ENCODE measurements around the gene TWF2.
"Not testable (repeated sequence)": the region's sequence is repeated elsewhere in the genome, so short reads cannot be mapped to it uniquely, and the experiment has no call there.

DNA sequence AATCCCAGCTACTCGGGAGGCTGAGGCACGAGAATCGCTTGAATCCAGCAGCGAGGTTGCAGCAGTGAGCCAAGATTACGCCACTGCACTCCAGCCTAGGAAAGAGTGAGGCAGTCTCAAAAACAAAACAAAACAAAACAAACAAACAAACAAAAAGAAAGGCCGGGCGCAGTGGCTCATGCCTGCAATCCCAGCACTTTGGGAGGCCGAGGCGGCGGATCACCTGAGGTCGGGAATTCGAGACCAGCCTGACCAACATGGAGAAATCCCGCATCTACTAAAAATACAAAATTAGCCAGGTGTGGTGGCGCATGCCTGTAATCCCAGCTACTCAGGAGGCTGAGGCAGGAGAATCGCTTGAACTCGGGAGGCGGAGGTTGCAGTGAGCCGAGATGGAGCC, 35.8 kb upstream of the TWF2 start:
- TF ChIP-seq, protein P1, sequence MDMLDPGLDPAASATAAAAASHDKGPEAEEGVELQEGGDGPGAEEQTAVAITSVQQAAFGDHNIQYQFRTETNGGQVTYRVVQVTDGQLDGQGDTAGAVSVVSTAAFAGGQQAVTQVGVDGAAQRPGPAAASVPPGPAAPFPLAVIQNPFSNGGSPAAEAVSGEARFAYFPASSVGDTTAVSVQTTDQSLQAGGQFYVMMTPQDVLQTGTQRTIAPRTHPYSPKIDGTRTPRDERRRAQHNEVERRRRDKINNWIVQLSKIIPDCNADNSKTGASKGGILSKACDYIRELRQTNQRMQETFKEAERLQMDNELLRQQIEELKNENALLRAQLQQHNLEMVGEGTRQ (IDR thresholded peaks at IDR 0.05) = not testable (repeated sequence)
- not testable (repeated sequence) for TF ChIP-seq MAFK (IDR thresholded peaks at IDR 0.05; ENCODE audit: partially characterized antibody); HDAC2 (IDR thresholded peaks at IDR 0.05); ZC3H11A (IDR thresholded peaks at IDR 0.05); RAD21 (conservative IDR thresholded peaks at IDR 0.05 in 1 of 2, IDR thresholded peaks at IDR 0.05 in 1 of 2); SMC3 (IDR thresholded peaks at IDR 0.05); RNF2 (IDR thresholded peaks at IDR 0.05; ENCODE audit: borderline replicate concordance, low read depth); EP300 (IDR thresholded peaks at IDR 0.05); HOXB13 (CRISPR knock-in tag; IDR thresholded peaks at IDR 0.05; ENCODE audit: low read depth); ESRRA (IDR thresholded peaks at IDR 0.05; ENCODE audit: borderline replicate concordance, low read length)
- TF ChIP-seq, protein P2, sequence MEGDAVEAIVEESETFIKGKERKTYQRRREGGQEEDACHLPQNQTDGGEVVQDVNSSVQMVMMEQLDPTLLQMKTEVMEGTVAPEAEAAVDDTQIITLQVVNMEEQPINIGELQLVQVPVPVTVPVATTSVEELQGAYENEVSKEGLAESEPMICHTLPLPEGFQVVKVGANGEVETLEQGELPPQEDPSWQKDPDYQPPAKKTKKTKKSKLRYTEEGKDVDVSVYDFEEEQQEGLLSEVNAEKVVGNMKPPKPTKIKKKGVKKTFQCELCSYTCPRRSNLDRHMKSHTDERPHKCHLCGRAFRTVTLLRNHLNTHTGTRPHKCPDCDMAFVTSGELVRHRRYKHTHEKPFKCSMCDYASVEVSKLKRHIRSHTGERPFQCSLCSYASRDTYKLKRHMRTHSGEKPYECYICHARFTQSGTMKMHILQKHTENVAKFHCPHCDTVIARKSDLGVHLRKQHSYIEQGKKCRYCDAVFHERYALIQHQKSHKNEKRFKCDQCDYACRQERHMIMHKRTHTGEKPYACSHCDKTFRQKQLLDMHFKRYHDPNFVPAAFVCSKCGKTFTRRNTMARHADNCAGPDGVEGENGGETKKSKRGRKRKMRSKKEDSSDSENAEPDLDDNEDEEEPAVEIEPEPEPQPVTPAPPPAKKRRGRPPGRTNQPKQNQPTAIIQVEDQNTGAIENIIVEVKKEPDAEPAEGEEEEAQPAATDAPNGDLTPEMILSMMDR (IDR thresholded peaks at IDR 0.05) = not testable (repeated sequence)
- TF ChIP-seq, protein P3, sequence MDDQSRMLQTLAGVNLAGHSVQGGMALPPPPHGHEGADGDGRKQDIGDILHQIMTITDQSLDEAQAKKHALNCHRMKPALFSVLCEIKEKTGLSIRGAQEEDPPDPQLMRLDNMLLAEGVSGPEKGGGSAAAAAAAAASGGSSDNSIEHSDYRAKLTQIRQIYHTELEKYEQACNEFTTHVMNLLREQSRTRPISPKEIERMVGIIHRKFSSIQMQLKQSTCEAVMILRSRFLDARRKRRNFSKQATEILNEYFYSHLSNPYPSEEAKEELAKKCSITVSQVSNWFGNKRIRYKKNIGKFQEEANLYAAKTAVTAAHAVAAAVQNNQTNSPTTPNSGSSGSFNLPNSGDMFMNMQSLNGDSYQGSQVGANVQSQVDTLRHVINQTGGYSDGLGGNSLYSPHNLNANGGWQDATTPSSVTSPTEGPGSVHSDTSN (IDR thresholded peaks at IDR 0.05) = not testable (repeated sequence)

All from A549 (cell line).